Heart left ventricle (tissue), 13 donors: Measurements from ENCODE around the gene LPO.

Experiments used
- CTCF ChIP-seq, 12 donors: fragments of 200-600 bp; sonication (generic) in 4 of 12; IDR thresholded peaks; one replicate each; pipeline versions ENCODE4 v1.5.0 to v1.8.0; 2018 to 2022; ENCODE audit warnings: antibody characterized with exemption in 12 of 12, mild to moderate bottlenecking in 5 of 12
- POLR2A ChIP-seq, 2 donors: fragments of 450-650 bp; IDR thresholded peaks; one replicate each; pipeline ENCODE4 v1.6.1; 2017; ENCODE audit warnings: antibody characterized with exemption in 2 of 2, mild to moderate bottlenecking in 2 of 2, moderate library complexity in 2 of 2
- donor health status: ischemic (EF 13 %, LVEDD 7.1; RV severe dilation, severe dysfunction).
- donor health status: DM: no; HTN: yes; CAD: no.
- donor health status: DM: no; HTN: no; CAD: no.
- donor health status: ischemic (EF 25% LVEDD 6.9; RV normal size, moderate dysfunction).
- donor health status: ischemic (EF 25% LVEDD 5.7; RV mildly dilated, moderate dysfunction).
- donor health status: ischemic (EF 35%, LVEDD 5.7; RV mildly dilated, moderate dysfunction).
- donor health status: nonischemic (EF 11% LVEDD 7.7; RV severe dilation, severe dysfunction).
- donor health status: DM: yes; HTN: yes; CAD: no.
- donor health status: PGD.
- donor health status: ischemic (EF 29% LVEDD 5.4; RV normal size, mild dysfunction).
- donor health status: nonischemic (EF 23%, LVEDD 6.1; RV moderate dilation, normal function).

GRCh38 chr17:58247511-58248363, 9.4 kb downstream of the LPO start:
- no peak for TF ChIP-seq CTCF (IDR thresholded peaks at IDR 0.05)
- no peak for TF ChIP-seq POLR2A (IDR thresholded peaks at IDR 0.05)
